Lower leg skin (tissue), 4 donors: ENCODE data around the gene OSM. TPM values are rescaled to one million over a fixed set of nuclear protein-coding genes. Genes with fewer than 3 reads are reported as not detected.

Experiments used
- DNase-seq, 2 donors: peaks; one replicate each; pipeline ENCODE4 v3.0.0-alpha.2; 2019; ENCODE audit warnings: low spot score in 2 of 2
- H3K4me3 ChIP-seq: fragments of 200-600 bp; sonication (generic); 2 replicates; pipeline ENCODE4 v1.5.1; 2017; ENCODE audit warnings: mild to moderate bottlenecking, low read depth; ENCODE audit not compliant: poor library complexity, severe bottlenecking
- CTCF ChIP-seq, 3 donors: fragments of 450-650 bp; IDR thresholded peaks; one replicate each; pipeline ENCODE4 v1.5.1; 2016; ENCODE audit warnings: antibody characterized with exemption in 3 of 3, mild to moderate bottlenecking in 3 of 3, moderate library complexity in 2 of 3
- POLR2A ChIP-seq, 2 donors: fragments of 450-650 bp; IDR thresholded peaks; one replicate each; pipeline ENCODE4 v1.6.1; 2016 to 2017; ENCODE audit warnings: antibody characterized with exemption in 2 of 2, mild to moderate bottlenecking in 1 of 2, moderate library complexity in 1 of 2
- WGBS, 2 donors: methylation state at CpG; one replicate each; pipeline ENCODE4 v1.1.5; 2018; 5-methylcytosine and 5-hydroxymethylcytosine counted together
- intact Hi-C: fragments of 100-400 bp; cut with DNase I; formaldehyde crosslinking; loops from one replicate; pipeline ENCODE4 v1.15.0; 2023; ENCODE audit warnings: low total_unique reads
- total RNA-seq, 4 donors: library from RNA; depleted of rRNA; stranded (reverse); fragments of >200 nt; gene quantifications; one replicate each; pipeline ENCODE4 v1.1.0, GENCODE V29; 2016

The OSM gene
- total RNA-seq, 4 donors from 2014 or later = 0.27 to 0.34 (median 0.29) TPM; not detected in 1

- 80 to 82% methylated on average over 13 of the region's 13 CpGs for WGBS, 2 donors
- H3K4me3 ChIP-seq = no peak overlapping the region
- TF ChIP-seq CTCF (IDR thresholded peaks at IDR 0.05) (no peak), POLR2A (IDR thresholded peaks at IDR 0.05) (no peak)
- intact Hi-C loops = no loop called here
- no peak for DNase-seq
Measured at GRCh38 chr22:30299322-30299721, 32.7 kb upstream of the OSM start.

- intact Hi-C loops = no loop called here
- no peak for DNase-seq
- no peak for TF ChIP-seq CTCF (IDR thresholded peaks at IDR 0.05)
Measured at GRCh38 chr22:30297991-30298701, 31.5 kb upstream of the OSM start.

GRCh38 chr22:30297276-30297990 lies 30.8 kb upstream of the OSM start:
- 80 to 82% methylated on average over 11 of the region's 11 CpGs for WGBS, 2 donors
- DNase-seq = no peak
- TF ChIP-seq POLR2A (IDR thresholded peaks at IDR 0.05) (no peak), CTCF (IDR thresholded peaks at IDR 0.05) (no peak)
- intact Hi-C loops = no loop called here
- no peak overlapping the region for H3K4me3 ChIP-seq

More at GRCh38 chr22:30297991-30298701, 31.5 kb upstream of the OSM start:
- no peak overlapping the region for H3K4me3 ChIP-seq
- WGBS, 2 donors = 63 to 69% methylated on average over 9 of the region's 9 CpGs

- no peak for TF ChIP-seq CTCF (IDR thresholded peaks at IDR 0.05)
- intact Hi-C loops = no loop called here
- no peak for DNase-seq
- H3K4me3 ChIP-seq = no peak overlapping the region
- 42 to 76% methylated on average over 3 of the region's 3 CpGs for WGBS, 2 donors
Measured at GRCh38 chr22:30296833-30297232, 30.2 kb upstream of the OSM start.

- DNase-seq = no peak
- WGBS, 2 donors = 86 to 87% methylated on average over 4 of the region's 4 CpGs
- intact Hi-C loops = no loop called here
- TF ChIP-seq CTCF (IDR thresholded peaks at IDR 0.05) (no peak), POLR2A (IDR thresholded peaks at IDR 0.05) (no peak)
- H3K4me3 ChIP-seq = no peak overlapping the region
Measured at GRCh38 chr22:30296324-30296723, 29.7 kb upstream of the OSM start.
